ENCODE results near the gene TWF2. TPM values are rescaled to one million over a fixed set of nuclear protein-coding genes. Genes with fewer than 3 reads are reported as not detected.
A peak's percentile ranks its signal among the peaks of the same experiment; 100 is the strongest.

TWF2 gene
- total RNA-seq, 2 donors from 2014 or later, result 52.2 to 69.2 TPM

- no peaks in the 10 kb centered on the region for H3K27me3 ChIP-seq (replicated peaks; ENCODE audit: insufficient read depth)
- H3K27ac ChIP-seq, result no peak overlapping the region
- TF ChIP-seq CTCF (IDR thresholded peaks at IDR 0.05), result no peak
- no peak overlapping the region for H3K4me3 ChIP-seq
- no peaks in the 10 kb centered on the region for H3K36me3 ChIP-seq
- no peaks in the 10 kb centered on the region for H3K9me3 ChIP-seq
- DNase-seq (ENCODE audit: low spot score), result no peak
- no peak for ATAC-seq (ENCODE audit: insufficient number of reproducible peaks, low FRiP score, low read depth)
- H3K4me1 ChIP-seq (ENCODE audit: control insufficient read depth in 1 of 2, low read depth in 2 of 2), result peaks cover 5 to 19% of the 10 kb centered on the region in 2 donors
Observed at GRCh38 chr3:52191663-52192062, 47.3 kb downstream of the TWF2 start.

GRCh38 chr3:52190294-52191074 lies 48.5 kb downstream of the TWF2 start:
- Histone ChIP-seq H3K9me3 (no peaks in the 10 kb centered on the region), H3K27ac (peak overlapping the region; percentile 29 to 37), H3K36me3 (no peaks in the 10 kb centered on the region), H3K4me3 (no peak overlapping the region), H3K27me3 (replicated peaks; ENCODE audit: insufficient read depth) (no peaks in the 10 kb centered on the region), H3K4me1 (ENCODE audit: control insufficient read depth in 1 of 2, low read depth in 2 of 2) (peaks cover 5 to 19% of the 10 kb centered on the region in 2 donors)
- ATAC-seq (ENCODE audit: insufficient number of reproducible peaks, low FRiP score, low read depth) (peak; percentile 55), DNase-seq (ENCODE audit: low spot score) (no peak)
- no peak for TF ChIP-seq CTCF (IDR thresholded peaks at IDR 0.05)

GRCh38 chr3:52188556-52188955 lies 50.4 kb downstream of the TWF2 start:
- Histone ChIP-seq H3K4me1 (ENCODE audit: control insufficient read depth in 1 of 2, low read depth in 2 of 2) (peaks cover 5 to 19% of the 10 kb centered on the region in 2 donors), H3K36me3 (no peaks in the 10 kb centered on the region), H3K4me3 (no peak overlapping the region), H3K9me3 (no peaks in the 10 kb centered on the region), H3K27ac (no peak overlapping the region), H3K27me3 (replicated peaks; ENCODE audit: insufficient read depth) (no peaks in the 10 kb centered on the region)
- TF ChIP-seq CTCF (IDR thresholded peaks at IDR 0.05), result no peak
- no peak for ATAC-seq (ENCODE audit: insufficient number of reproducible peaks, low FRiP score, low read depth)
- DNase-seq (ENCODE audit: low spot score), result no peak

GRCh38 chr3:52186729-52187128 lies 52.2 kb downstream of the TWF2 start:
- H3K27me3 ChIP-seq (replicated peaks; ENCODE audit: insufficient read depth), result no peaks in the 10 kb centered on the region
- ATAC-seq (ENCODE audit: insufficient number of reproducible peaks, low FRiP score, low read depth) (no peak), DNase-seq (ENCODE audit: low spot score) (no peak)
- no peaks in the 10 kb centered on the region for H3K9me3 ChIP-seq
- no peak overlapping the region for H3K27ac ChIP-seq
- TF ChIP-seq CTCF (IDR thresholded peaks at IDR 0.05), result no peak
- peaks cover 5 to 19% of the 10 kb centered on the region in 2 donors for H3K4me1 ChIP-seq (ENCODE audit: control insufficient read depth in 1 of 2, low read depth in 2 of 2)
- no peaks in the 10 kb centered on the region for H3K36me3 ChIP-seq
- H3K4me3 ChIP-seq, result no peak overlapping the region

GRCh38 chr3:52185837-52186236 lies 53.1 kb downstream of the TWF2 start:
- no peak for TF ChIP-seq CTCF (IDR thresholded peaks at IDR 0.05)
- H3K36me3 ChIP-seq, result no peaks in the 10 kb centered on the region
- ATAC-seq (ENCODE audit: insufficient number of reproducible peaks, low FRiP score, low read depth), result no peak
- H3K4me1 ChIP-seq (ENCODE audit: control insufficient read depth in 1 of 2, low read depth in 2 of 2), result peaks cover 5 to 17% of the 10 kb centered on the region in 2 donors
- no peak overlapping the region for H3K27ac ChIP-seq
- DNase-seq (ENCODE audit: low spot score), result no peak
- H3K4me3 ChIP-seq, result no peak overlapping the region
- no peaks in the 10 kb centered on the region for H3K9me3 ChIP-seq
- no peaks in the 10 kb centered on the region for H3K27me3 ChIP-seq (replicated peaks; ENCODE audit: insufficient read depth)
